Measurements from ENCODE around the gene NIFK.
"Not testable (repeated sequence)": the region's sequence is repeated elsewhere in the genome, so short reads cannot be mapped to it uniquely, and the experiment has no call there.

Gene NIFK

GRCh38 chr2:121716126-121716525, 20.5 kb downstream of the NIFK start:
- no peak for DNase-seq (ENCODE audit: low read depth in 2 of 2)
- no peak for TF ChIP-seq CTCF (IDR thresholded peaks at IDR 0.05; ENCODE audit: low read depth, low read length)
- no peak overlapping the region for H3K4me3 ChIP-seq (replicated peaks in 1 of 2; ENCODE audit: low read depth in 2 of 2, low read length in 2 of 2)

GRCh38 chr2:121711481-121711880, 25.2 kb downstream of the NIFK start:
- H3K4me3 ChIP-seq (replicated peaks in 1 of 2; ENCODE audit: low read depth in 2 of 2, low read length in 2 of 2); DNase-seq (ENCODE audit: low read depth in 2 of 2): not testable (repeated sequence)

- H3K4me3 ChIP-seq (replicated peaks in 1 of 2; ENCODE audit: low read depth in 2 of 2, low read length in 2 of 2): no peak overlapping the region
- no peak for TF ChIP-seq CTCF (IDR thresholded peaks at IDR 0.05; ENCODE audit: low read depth, low read length)
- DNase-seq (ENCODE audit: low read depth in 2 of 2): no peak
Observed at GRCh38 chr2:121710470-121711170, 26.1 kb downstream of the NIFK start.

GRCh38 chr2:121709776-121710469, 26.8 kb downstream of the NIFK start:
- H3K4me3 ChIP-seq (replicated peaks in 1 of 2; ENCODE audit: low read depth in 2 of 2, low read length in 2 of 2): no peak overlapping the region
- no peak for DNase-seq (ENCODE audit: low read depth in 2 of 2)
- TF ChIP-seq CTCF (IDR thresholded peaks at IDR 0.05; ENCODE audit: low read depth, low read length): no peak

- no peak overlapping the region for H3K4me3 ChIP-seq (replicated peaks in 1 of 2; ENCODE audit: low read depth in 2 of 2, low read length in 2 of 2)
- DNase-seq (ENCODE audit: low read depth in 2 of 2): no peak
- TF ChIP-seq CTCF (IDR thresholded peaks at IDR 0.05; ENCODE audit: low read depth, low read length): no peak
Observed at GRCh38 chr2:121707920-121708361, 28.7 kb downstream of the NIFK start.

GRCh38 chr2:121707344-121707919, 29.2 kb downstream of the NIFK start:
- H3K4me3 ChIP-seq (replicated peaks in 1 of 2; ENCODE audit: low read depth in 2 of 2, low read length in 2 of 2): no peak overlapping the region
- no peak for DNase-seq (ENCODE audit: low read depth in 2 of 2)
- no peak for TF ChIP-seq CTCF (IDR thresholded peaks at IDR 0.05; ENCODE audit: low read depth, low read length)

- no peak for DNase-seq (ENCODE audit: low read depth in 2 of 2)
- no peak for TF ChIP-seq CTCF (IDR thresholded peaks at IDR 0.05; ENCODE audit: low read depth, low read length)
- H3K4me3 ChIP-seq (replicated peaks in 1 of 2; ENCODE audit: low read depth in 2 of 2, low read length in 2 of 2): no peak overlapping the region
Observed at GRCh38 chr2:121705958-121706357, 30.7 kb downstream of the NIFK start.

Measured in cardiac fibroblast (primary cell).